Measurements from ENCODE around the gene NDUFA6. TPM values are rescaled to one million over a fixed set of nuclear protein-coding genes. Genes with fewer than 3 reads are reported as not detected.

NDUFA6 gene
- total RNA-seq, 2 experiments from 2014 or later: 52.8 to 59.8 TPM

GRCh38 chr22:42078469-42079318, 11.9 kb downstream of the NDUFA6 start:
- intact Hi-C loops (cut with DNase I, micrococcal nuclease): loop anchor here (1.0 to 10.0 kb wide), 4 partner anchors 12 to 536 kb away; partner anchors contain the start of genes NDUFA6 (in 1 of the 2) and POLDIP3 (in 1 of the 2)
- Mint-ChIP-seq H3K9me3 (no peaks in the 10 kb centered on the region), H3K4me3 (peak overlapping the region; percentile 93), H3K27ac (peak overlapping the region; percentile 97), H3K36me3 (ENCODE audit: low read depth) (peaks cover 28% of the 10 kb centered on the region), H3K4me1 (ENCODE audit: low read depth) (peaks cover 54% of the 10 kb centered on the region), H3K27me3 (no peaks in the 10 kb centered on the region)
- H3K27me3 ChIP-seq (ENCODE audit: control insufficient read depth in 1 of 2, insufficient read depth in 2 of 2, low read length in 2 of 2): no peaks in the 10 kb centered on the region
- no peak for TF ChIP-seq CTCF (IDR thresholded peaks at IDR 0.05)
- ChIA-PET CTCF (interaction anchor here (1.2 to 4.4 kb wide), 2 partner anchors 12 to 365 kb away, joined by 3 to 49 read pairs; partner anchors contain the start of gene NDUFA6), POLR2A (interaction anchor here (0.7 to 4.5 kb wide), 15 partner anchors 9 to 777 kb away, joined by 3 to 161 read pairs (median 10); partner anchors contain the start of genes CCDC134, CENPM, NAGA and NDUFA6)
- no peaks in the 10 kb centered on the region for H3K9me3 ChIP-seq (ENCODE audit: control insufficient read depth in 1 of 2, insufficient read depth in 1 of 2, low read length in 2 of 2)
- H3K36me3 ChIP-seq (ENCODE audit: insufficient read depth, low read length): peaks cover 20% of the 10 kb centered on the region
- peaks cover 59% of the 10 kb centered on the region for H3K4me1 ChIP-seq (ENCODE audit: insufficient read depth, low read length)
- ATAC-seq (ENCODE audit: poor library complexity) (no peak), DNase-seq (peak in 4 of 14 experiments; percentile 8 to 31 (median 16))
- peak overlapping the region; percentile 98 to 99 for H3K27ac ChIP-seq (ENCODE audit: low read depth in 1 of 2, low read length in 2 of 2)
- H3K4me3 ChIP-seq (ENCODE audit: low read length): peak overlapping the region; percentile 73

- no peak for DNase-seq
- H3K4me1 Mint-ChIP-seq (ENCODE audit: low read depth): peaks cover 60% of the 10 kb centered on the region
- H3K9me3 Mint-ChIP-seq: no peaks in the 10 kb centered on the region
These were observed 13.0 kb downstream of the NDUFA6 start for GRCh38 chr22:42077486-42078125.

More at GRCh38 chr22:42077486-42078125, 13.0 kb downstream of the NDUFA6 start:
- Mint-ChIP-seq H3K27me3 (no peaks in the 10 kb centered on the region), H3K4me3 (peak overlapping the region; percentile 20), H3K36me3 (ENCODE audit: low read depth) (peaks cover 19% of the 10 kb centered on the region), H3K27ac (peak overlapping the region; percentile 97)
- peaks cover 9% of the 10 kb centered on the region for H3K36me3 ChIP-seq (ENCODE audit: insufficient read depth, low read length)
- peaks cover 63% of the 10 kb centered on the region for H3K4me1 ChIP-seq (ENCODE audit: insufficient read depth, low read length)
- POLR2A ChIA-PET: interaction anchor here (1.4 to 4.5 kb wide), 3 partner anchors 8 to 277 kb away, joined by 4 to 161 read pairs (median 43); partner anchors contain the start of genes CCDC134, NAGA and NDUFA6
- H3K4me3 ChIP-seq (ENCODE audit: low read length): no peak overlapping the region
- no peak overlapping the region for H3K27ac ChIP-seq (ENCODE audit: low read depth in 1 of 2, low read length in 2 of 2)
- ATAC-seq (ENCODE audit: poor library complexity): no peak
- H3K27me3 ChIP-seq (ENCODE audit: control insufficient read depth in 1 of 2, insufficient read depth in 2 of 2, low read length in 2 of 2): no peaks in the 10 kb centered on the region
- CTCF ChIA-PET: interaction anchor here (3.1 kb wide), 1 partner anchor 13 kb away, joined by 11 read pairs; the partner anchor contains the start of gene NDUFA6
- H3K9me3 ChIP-seq (ENCODE audit: control insufficient read depth in 1 of 2, insufficient read depth in 1 of 2, low read length in 2 of 2): no peaks in the 10 kb centered on the region
- intact Hi-C loops (cut with DNase I, micrococcal nuclease): loop anchor here (5.0 to 10.0 kb wide), 3 partner anchors 365 to 537 kb away; partner anchors contain the start of gene POLDIP3 (in 1 of the 2)
- no peak for TF ChIP-seq CTCF (IDR thresholded peaks at IDR 0.05)

Data from CD4-positive, alpha-beta T cell (primary cell).